T-helper 1 cell treated with Interleukin-12 subunit alpha and Interleukin-12 subunit beta and Interleukin-4 antibody, amounts not matched to agents 30 μg/mL and 1 μg/mL, for 36 hours (primary cell): ENCODE measurements around the gene FAM168A.

Source experiments
- H3K27ac Mint-ChIP-seq: one replicate; pipeline ENCODE4 v1.8.0; 2021; ENCODE audit warnings: mild to moderate bottlenecking, mixed read lengths
- H3K27me3 Mint-ChIP-seq: one replicate; pipeline ENCODE4 v1.8.0; 2021; ENCODE audit warnings: low read depth, mixed read lengths
- H3K36me3 Mint-ChIP-seq: one replicate; pipeline ENCODE4 v1.8.0; 2021; ENCODE audit warnings: low read depth, mixed read lengths
- H3K4me1 Mint-ChIP-seq: one replicate; pipeline ENCODE4 v1.8.0; 2021; ENCODE audit warnings: low read depth, mixed read lengths
- H3K4me3 Mint-ChIP-seq: one replicate; pipeline ENCODE4 v1.8.0; 2021; ENCODE audit warnings: mild to moderate bottlenecking, moderate library complexity, mixed read lengths
- H3K9me3 Mint-ChIP-seq: one replicate; pipeline ENCODE4 v1.8.0; 2021; ENCODE audit warnings: mixed read lengths

The FAM168A gene, protein sequence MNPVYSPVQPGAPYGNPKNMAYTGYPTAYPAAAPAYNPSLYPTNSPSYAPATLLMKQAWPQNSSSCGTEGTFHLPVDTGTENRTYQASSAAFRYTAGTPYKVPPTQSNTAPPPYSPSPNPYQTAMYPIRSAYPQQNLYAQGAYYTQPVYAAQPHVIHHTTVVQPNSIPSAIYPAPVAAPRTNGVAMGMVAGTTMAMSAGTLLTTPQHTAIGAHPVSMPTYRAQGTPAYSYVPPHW

DNA sequence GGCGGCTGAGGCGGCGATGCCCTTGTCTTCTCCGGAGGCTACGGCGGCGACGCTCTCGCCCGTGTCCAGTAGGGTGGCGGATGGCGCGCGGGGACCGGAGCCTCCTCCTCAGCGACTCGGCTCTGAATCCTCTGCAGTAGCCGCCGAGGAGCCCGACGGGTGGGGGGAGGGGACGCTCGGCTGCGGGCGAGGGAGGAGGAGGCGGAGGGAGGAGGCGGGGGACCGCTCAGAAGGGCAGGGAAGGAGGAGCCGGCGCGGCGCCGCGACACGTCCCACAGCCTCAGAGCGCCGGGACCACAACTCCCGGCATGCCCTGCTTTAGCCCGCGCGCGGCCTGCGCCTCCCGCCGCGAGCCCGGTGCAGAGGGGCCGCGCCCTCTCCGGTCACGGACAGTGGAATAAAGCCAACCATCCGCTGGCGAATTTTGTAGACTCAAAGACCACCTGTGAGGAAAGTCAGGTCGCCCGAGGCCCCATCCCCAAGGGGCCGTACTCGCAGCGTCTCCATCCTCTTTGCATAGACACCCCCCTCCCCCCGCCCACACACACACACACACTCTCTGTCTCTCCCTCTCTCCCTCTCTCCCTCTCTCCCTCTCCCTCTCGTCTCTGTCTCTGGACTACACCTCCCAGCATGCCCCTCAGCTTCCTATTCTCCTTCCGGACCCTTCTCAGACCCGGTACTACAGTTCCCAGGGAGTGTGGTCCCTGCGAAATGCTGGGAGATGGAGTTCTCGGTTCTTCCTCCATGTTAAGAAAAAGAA is at the start of gene FAM168A:
Gene FAM168A, minus strand, starts transcription at position 157 of the 763 bp plus-strand sequence. CDS start 129,638 bp downstream, outside the sequence.
- peak within 1 kb of the TSS; percentile 96 for H3K4me3 Mint-ChIP-seq
- H3K9me3 Mint-ChIP-seq = no peaks in the 10 kb centered on the region
- peak within 1 kb of the TSS; percentile 96 for H3K27ac Mint-ChIP-seq

DNA sequence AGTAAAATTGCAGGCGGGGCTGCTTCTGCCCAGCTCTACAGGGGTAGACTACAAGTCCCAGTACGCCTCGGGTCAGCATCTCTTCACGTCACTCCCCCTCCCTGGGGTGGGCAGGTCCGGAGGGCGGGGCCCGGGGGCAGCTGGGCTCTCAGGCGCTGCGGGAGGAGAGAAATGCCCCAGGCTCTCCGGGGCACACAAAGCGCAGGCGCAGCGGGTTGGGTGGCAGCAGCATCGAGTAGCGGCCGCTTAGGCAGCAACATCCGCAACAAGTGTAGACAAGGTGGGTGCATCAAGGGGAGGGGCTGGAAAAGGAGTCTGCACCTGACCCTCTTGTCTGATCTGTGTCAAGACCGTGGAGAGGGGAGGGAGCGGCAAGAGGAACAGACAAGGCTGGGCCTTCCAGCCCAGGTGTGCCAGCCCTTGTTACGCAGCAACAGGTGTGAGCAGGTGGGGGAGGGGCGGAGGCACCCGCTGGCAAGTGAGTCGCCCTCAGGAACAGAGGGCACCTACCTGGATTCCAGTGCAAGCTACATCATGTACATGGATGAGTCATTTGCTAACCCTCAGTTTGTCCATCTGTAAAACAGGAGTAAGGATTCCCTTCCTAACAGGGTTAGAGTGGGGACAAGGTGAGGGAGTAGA is 49.7 kb upstream of the FAM168A start:
- Mint-ChIP-seq H3K27me3 (no peaks in the 10 kb centered on the region), H3K27ac (no peak overlapping the region), H3K36me3 (no peaks in the 10 kb centered on the region), H3K4me3 (peak overlapping the region; percentile 68), H3K4me1 (peaks cover 5% of the 10 kb centered on the region), H3K9me3 (no peaks in the 10 kb centered on the region)

More for the DNA sequence above, at the start of gene FAM168A:
- peaks cover 31% of the 10 kb centered on the region for H3K4me1 Mint-ChIP-seq
- peaks cover 8% of the 10 kb centered on the region for H3K36me3 Mint-ChIP-seq
- H3K27me3 Mint-ChIP-seq = no peaks in the 10 kb centered on the region

DNA sequence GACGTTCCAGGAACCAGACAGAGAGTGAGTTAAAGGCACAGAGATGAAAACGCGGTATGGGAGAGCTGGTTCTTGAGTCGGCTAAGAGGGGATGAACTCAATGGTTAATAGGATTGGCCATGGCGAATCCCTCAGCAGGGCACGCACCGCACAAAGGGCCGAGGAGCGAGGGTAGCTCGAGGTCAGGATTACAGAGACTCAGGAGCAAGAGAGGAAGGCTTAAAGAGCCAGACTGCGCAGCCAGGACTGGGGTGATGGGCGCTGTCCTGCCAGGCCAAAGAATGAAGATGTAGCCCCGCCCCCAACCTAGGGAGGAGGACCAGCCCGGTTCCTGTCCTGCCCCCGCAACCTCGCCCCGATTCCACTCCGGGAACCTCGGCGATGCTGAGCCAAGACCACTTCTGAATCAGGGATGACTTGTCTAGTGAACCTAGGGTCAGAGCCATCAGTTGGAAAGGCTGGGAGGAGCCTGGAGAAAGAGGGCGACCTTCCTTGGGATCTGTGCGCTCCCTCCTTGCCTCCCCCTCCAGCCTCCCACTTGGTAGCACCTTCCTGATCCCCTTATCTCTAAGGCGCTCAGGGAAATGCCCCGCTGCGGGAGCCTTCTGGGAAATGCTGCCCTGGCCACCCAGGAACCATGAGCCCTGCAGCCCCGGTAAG is 48.2 kb upstream of the FAM168A start, which contains the start of gene PLEKHB1:
Gene PLEKHB1, plus strand, starts transcription at position 610 of the 660 bp plus-strand sequence. Its CDS starts 28 bp downstream, at position 638.
- H3K36me3 Mint-ChIP-seq = no peaks in the 10 kb centered on the region
- no peaks in the 10 kb centered on the region for H3K9me3 Mint-ChIP-seq
- H3K27me3 Mint-ChIP-seq = no peaks in the 10 kb centered on the region
- H3K4me3 Mint-ChIP-seq = peak within 1 kb of the TSS; percentile 68
- peaks cover 5% of the 10 kb centered on the region for H3K4me1 Mint-ChIP-seq
- H3K27ac Mint-ChIP-seq = no peak within 1 kb of the TSS

DNA sequence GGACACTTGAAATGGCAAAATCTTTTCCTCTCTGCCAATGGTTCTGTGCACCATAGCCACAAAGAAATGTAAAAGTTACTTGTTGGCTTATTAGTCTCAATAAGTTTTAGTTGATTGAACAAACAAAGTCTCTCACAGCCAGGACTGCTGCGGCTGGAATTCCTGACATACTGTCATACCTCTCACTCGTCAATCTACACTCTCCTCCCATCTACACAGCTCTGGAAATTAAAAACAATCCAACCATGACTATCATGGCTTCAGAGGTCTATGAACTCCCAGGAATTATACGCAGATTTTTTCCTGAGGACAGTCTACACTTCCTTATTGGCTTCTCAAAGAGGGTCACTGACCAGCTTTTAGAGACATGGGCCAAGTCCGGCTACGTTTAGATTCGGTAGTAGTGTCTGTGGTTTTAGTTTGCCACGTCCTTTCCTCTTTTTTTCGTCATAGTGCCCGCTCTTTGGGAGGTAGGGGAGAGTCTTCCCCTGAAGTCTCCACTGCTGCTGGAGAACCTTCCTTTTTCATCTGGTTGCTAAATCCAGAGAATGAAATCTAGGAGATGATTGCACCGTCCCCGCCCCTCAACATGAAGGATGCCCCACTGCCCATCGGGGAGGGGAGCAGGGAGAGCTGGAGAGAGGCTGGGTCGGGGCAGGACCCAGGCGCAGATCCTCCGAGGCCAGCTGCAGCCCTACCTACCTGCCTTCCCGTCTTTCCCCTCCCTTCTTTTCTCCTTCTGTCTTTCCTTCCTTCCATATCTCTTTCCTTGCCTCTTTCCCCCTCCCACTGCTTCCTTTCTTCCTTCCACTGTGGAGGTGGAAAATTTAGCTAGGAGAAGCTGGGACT is 47.4 kb upstream of the FAM168A start:
- Mint-ChIP-seq H3K4me3 (no peak overlapping the region), H3K4me1 (peaks cover 9% of the 10 kb centered on the region), H3K27me3 (no peaks in the 10 kb centered on the region), H3K27ac (no peak overlapping the region), H3K9me3 (no peaks in the 10 kb centered on the region), H3K36me3 (no peaks in the 10 kb centered on the region)

DNA sequence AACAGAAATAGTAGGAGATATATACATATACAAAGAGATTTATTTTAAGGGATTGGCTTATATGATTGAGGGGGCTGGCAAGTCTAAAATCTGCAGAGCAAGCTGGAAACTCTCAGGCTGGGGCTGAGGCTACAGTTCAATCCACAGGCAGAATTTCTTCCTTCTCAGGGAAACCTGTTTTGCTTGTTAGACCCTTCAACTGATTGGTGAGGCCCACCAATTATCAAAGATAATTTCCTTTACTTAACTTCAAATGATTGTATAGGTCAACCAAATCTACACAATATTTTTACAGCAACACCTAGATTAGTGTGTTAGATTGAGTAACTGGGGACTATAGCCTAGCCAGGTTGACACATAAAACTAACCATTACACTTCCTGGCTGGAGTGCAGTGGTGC is 43.8 kb upstream of the FAM168A start:
- Mint-ChIP-seq H3K27me3 (no peaks in the 10 kb centered on the region), H3K36me3 (no peaks in the 10 kb centered on the region), H3K27ac (no peak overlapping the region), H3K4me1 (peaks cover 6% of the 10 kb centered on the region), H3K9me3 (no peaks in the 10 kb centered on the region), H3K4me3 (no peak overlapping the region)

DNA sequence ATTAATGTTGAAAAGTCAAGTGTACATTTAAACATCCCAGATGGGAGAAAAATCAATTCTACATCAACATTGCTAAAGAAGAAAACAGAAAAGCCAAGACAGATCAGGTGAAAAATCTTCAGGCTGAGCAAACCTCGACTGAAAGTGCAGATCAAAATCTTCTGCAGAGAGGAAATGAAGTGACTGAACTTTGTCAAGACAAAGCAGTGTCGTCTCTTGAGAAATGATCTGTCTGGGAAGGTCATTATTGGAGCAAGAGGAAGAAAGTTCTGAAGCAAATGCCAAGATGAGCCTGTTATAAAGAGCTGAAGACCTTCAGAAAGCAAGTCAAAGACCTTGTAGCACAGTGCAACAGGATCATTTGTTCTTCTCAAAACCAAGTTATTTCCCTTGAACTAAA is 42.7 kb upstream of the FAM168A start:
- Mint-ChIP-seq H3K9me3 (no peaks in the 10 kb centered on the region), H3K27me3 (no peaks in the 10 kb centered on the region), H3K4me3 (no peak overlapping the region), H3K4me1 (peaks cover 6% of the 10 kb centered on the region), H3K36me3 (no peaks in the 10 kb centered on the region), H3K27ac (no peak overlapping the region)

DNA sequence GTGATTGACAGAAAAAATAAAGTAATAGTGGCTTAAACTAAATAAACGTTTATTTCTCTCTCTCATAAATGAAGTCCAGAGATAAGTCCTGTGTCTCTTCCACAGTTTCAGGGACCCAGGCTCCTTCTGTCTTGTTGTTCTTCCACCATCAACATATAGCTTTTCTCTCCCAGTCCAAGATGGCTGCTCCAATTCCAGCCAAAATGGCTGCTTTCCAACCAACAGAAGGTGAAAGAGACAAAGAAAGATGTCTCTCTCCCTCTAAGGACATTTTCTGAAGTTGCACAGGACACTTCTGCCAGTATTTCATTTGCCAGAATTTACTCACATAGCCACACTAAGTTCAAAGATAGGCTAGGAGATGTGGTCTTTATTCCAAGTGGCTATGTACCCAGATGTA is 39.1 kb upstream of the FAM168A start:
- peaks cover 9% of the 10 kb centered on the region for H3K4me1 Mint-ChIP-seq
- no peaks in the 10 kb centered on the region for H3K27me3 Mint-ChIP-seq
- no peaks in the 10 kb centered on the region for H3K9me3 Mint-ChIP-seq
- H3K27ac Mint-ChIP-seq = no peak overlapping the region
- no peaks in the 10 kb centered on the region for H3K36me3 Mint-ChIP-seq
- H3K4me3 Mint-ChIP-seq = no peak overlapping the region

DNA sequence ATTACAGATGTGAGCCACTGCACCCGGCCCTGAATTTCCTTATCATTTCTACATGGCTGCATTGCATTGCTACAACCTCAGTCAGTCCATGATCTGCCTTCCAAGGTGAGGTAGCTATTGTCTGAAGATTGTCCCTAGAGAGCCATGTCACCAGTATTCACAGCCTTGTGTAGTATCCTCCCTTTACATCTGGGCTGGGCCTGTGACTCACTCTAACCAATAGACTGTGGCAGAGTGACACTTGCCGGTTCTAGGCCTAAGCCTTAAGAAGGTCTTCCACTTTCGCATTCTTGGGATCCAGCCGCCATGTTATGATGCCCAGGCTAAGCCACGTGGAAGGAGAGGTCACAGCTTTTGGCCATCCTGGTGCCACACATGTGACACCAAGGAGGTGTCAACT is 38.3 kb upstream of the FAM168A start:
- Mint-ChIP-seq H3K9me3 (no peaks in the 10 kb centered on the region), H3K4me3 (no peak overlapping the region), H3K4me1 (peaks cover 9% of the 10 kb centered on the region), H3K36me3 (no peaks in the 10 kb centered on the region), H3K27me3 (no peaks in the 10 kb centered on the region), H3K27ac (no peak overlapping the region)

DNA sequence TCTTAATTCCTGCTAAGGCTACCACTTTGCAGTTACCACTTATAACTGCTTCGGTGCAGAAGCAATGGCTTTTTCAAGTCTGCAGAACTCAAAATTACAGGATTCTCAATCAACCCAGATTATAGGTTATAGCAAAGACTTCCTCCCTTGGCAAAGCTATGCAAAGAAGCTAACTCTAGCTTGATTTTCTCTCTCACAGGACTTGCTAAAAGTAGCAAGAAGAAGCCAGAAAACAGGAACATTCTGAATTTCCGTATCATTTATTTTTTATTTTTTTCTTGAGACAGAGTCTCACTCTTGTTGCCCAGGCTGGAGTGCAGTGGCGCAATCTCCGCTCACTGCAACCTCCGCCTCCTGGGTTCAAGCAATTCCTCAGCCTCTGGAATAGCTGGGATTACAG is 37.8 kb upstream of the FAM168A start:
- H3K36me3 Mint-ChIP-seq = no peaks in the 10 kb centered on the region
- H3K4me1 Mint-ChIP-seq = peaks cover 8% of the 10 kb centered on the region
- H3K27me3 Mint-ChIP-seq = no peaks in the 10 kb centered on the region
- no peak overlapping the region for H3K27ac Mint-ChIP-seq
- no peak overlapping the region for H3K4me3 Mint-ChIP-seq
- no peaks in the 10 kb centered on the region for H3K9me3 Mint-ChIP-seq

DNA sequence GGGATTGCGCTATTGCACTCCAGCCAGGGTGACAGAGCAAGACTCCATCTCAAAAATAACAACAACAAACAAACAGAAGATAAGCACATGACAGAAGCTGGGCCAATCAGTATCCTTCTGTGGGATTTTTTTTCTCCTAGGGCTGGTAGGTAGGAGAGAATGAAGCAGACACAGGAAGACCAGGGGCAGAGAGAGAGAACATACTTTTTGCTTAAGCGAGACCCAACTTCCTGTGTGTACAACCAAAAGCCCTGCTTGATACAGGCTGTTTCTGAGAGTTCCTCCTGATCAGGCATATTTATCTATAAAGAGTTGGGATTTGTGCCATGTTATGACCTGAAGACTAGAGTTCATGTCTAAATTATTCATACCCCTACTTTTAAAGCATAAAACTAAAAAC is 36.1 kb upstream of the FAM168A start:
- peaks cover 4% of the 10 kb centered on the region for H3K27me3 Mint-ChIP-seq

DNA sequence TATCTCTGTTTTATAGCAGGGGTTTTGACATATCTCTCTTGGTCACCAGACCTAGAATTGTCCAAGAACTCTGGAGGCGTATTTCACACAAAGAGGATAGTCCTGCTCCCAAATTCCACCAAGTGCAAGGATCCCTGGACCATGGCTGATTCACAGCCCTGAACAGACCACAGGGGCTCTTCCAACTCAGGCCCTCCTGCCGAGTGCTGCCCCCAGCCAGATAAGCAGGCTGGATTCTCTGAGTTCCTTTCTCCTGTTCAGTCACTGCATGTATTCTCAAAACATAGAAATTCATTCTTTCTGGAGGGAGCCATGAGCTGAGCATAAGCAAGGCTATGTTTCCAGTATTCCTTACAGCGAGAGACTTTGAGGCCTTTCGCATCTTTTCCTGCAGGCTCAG is 35.1 kb upstream of the FAM168A start:
- no peak overlapping the region for H3K27ac Mint-ChIP-seq
- peaks cover 4% of the 10 kb centered on the region for H3K27me3 Mint-ChIP-seq
- no peaks in the 10 kb centered on the region for H3K36me3 Mint-ChIP-seq
- no peaks in the 10 kb centered on the region for H3K9me3 Mint-ChIP-seq
- no peak overlapping the region for H3K4me3 Mint-ChIP-seq
- H3K4me1 Mint-ChIP-seq = peaks cover 3% of the 10 kb centered on the region

More for the DNA sequence above, 36.1 kb upstream of the FAM168A start:
- Mint-ChIP-seq H3K4me1 (peaks cover 3% of the 10 kb centered on the region), H3K27ac (no peak overlapping the region), H3K9me3 (no peaks in the 10 kb centered on the region), H3K4me3 (no peak overlapping the region), H3K36me3 (no peaks in the 10 kb centered on the region)

DNA sequence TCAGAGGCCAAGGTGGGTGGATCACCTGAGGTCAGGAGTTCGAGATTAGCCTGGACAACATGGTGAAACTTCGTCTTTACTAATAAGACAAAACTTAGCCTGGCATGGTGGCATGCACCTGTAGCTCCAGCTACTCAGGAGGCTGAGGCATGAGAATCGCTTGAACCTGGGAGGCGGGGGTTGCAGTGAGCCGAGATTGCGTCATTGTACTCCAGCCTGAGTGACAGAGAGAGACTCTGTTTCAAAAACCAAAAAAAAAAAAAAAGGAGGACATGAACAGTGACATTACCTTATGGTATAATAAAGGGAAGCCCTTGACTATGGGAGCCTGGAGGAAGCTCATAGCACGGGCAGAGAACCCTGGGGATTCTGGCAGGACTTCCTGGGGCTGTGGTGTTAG is 32.0 kb upstream of the FAM168A start:
- H3K27me3 Mint-ChIP-seq = peaks cover 7% of the 10 kb centered on the region
- no peaks in the 10 kb centered on the region for H3K36me3 Mint-ChIP-seq
- no peaks in the 10 kb centered on the region for H3K9me3 Mint-ChIP-seq
- no peak overlapping the region for H3K27ac Mint-ChIP-seq
- H3K4me3 Mint-ChIP-seq = no peak overlapping the region
- peaks cover 5% of the 10 kb centered on the region for H3K4me1 Mint-ChIP-seq

DNA sequence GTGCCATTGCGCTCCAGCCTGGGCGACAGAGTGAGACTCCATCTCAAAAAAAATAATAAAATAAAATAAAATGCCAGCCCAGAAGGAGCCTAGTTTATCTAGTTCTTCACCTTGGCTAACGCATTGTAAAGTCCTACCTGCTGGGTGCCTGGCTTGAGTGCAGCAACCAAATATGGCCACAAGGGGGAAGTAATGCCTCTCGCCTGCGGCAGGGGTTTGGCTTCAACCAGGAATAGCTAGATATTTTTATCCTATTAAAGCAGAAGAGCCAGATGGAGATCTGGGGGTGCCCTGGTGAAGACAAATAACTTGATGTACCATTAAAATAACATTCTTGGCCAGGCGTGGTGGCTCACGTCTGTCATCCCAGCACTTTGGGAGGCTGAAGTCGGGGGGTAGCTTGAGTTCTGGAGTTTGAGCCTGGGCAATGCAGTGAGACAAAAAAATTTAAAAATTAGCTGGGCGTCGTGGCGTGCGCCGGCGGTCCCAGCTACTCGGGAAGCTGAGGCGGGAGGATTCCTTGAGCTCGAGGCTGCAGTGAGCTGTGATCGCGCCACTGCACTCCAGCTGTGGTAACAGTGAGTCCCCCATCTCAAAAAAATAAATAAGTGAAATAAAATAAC is 27.9 kb upstream of the FAM168A start:
- H3K27ac Mint-ChIP-seq = no peak overlapping the region
- peaks cover 32% of the 10 kb centered on the region for H3K27me3 Mint-ChIP-seq

More for the DNA sequence above, 27.9 kb upstream of the FAM168A start:
- peaks cover 2% of the 10 kb centered on the region for H3K4me1 Mint-ChIP-seq
- H3K4me3 Mint-ChIP-seq = no peak overlapping the region
- no peaks in the 10 kb centered on the region for H3K36me3 Mint-ChIP-seq
- H3K9me3 Mint-ChIP-seq = no peaks in the 10 kb centered on the region
